GM23338 (cell line): Measurements from ENCODE around the gene LMOD1. TPM values are rescaled to one million over a fixed set of nuclear protein-coding genes. Genes with fewer than 3 reads are reported as not detected.
A peak's percentile ranks its signal among the peaks of the same experiment; 100 is the strongest.

Experiments used
- ATAC-seq: fragments of 200-7000 bp; cut with Tn5 transposase; 3 replicates; pipeline ENCODE4 v1.9.1; 2020
- DNase-seq: peaks from one replicate; pipeline ENCODE4 v3.0.0-alpha.2; 2015; ENCODE audit warnings: low spot score
- H2AFZ ChIP-seq: fragments of 200-600 bp; sonication (generic); 2 replicates; pipeline ENCODE4 v1.8.0; 2016; ENCODE audit warnings: antibody characterized with exemption, mild to moderate bottlenecking, moderate library complexity
- H3F3A ChIP-seq: fragments of 200-600 bp; sonication (generic); replicated peaks from 2 replicates; pipeline ENCODE4 v1.8.0; 2017; ENCODE audit warnings: antibody characterized with exemption, mixed run types, low read depth
- H3K27ac ChIP-seq: fragments of 200-600 bp; sonication (generic); 2 replicates; pipeline ENCODE4 v1.6.1; 2016; ENCODE audit warnings: low read depth
- H3K27me3 ChIP-seq: fragments of 200-600 bp; sonication (generic); 2 replicates; pipeline ENCODE4 v1.8.0; 2016; ENCODE audit warnings: mild to moderate bottlenecking, mixed run types, moderate library complexity; ENCODE audit not compliant: insufficient read depth
- H3K36me3 ChIP-seq: fragments of 200-600 bp; sonication (generic); 2 replicates; pipeline ENCODE4 v1.8.0; 2016; ENCODE audit warnings: mild to moderate bottlenecking; ENCODE audit not compliant: insufficient read depth
- H3K4me1 ChIP-seq: fragments of 200-600 bp; sonication (generic); 2 replicates; pipeline ENCODE4 v1.8.0; 2016; ENCODE audit warnings: mild to moderate bottlenecking, moderate library complexity; ENCODE audit not compliant: insufficient read depth
- H3K4me2 ChIP-seq: fragments of 200-600 bp; sonication (generic); 2 replicates; pipeline ENCODE4 v1.7.1; 2017; ENCODE audit warnings: mixed run types
- H3K4me3 ChIP-seq: fragments of 200-600 bp; sonication (generic); 2 replicates; pipeline ENCODE4 v1.6.1; 2016; ENCODE audit warnings: mixed run types
- H3K79me2 ChIP-seq: fragments of 200-600 bp; sonication (generic); replicated peaks from 2 replicates; pipeline ENCODE4 v1.8.0; 2017; ENCODE audit warnings: mild to moderate bottlenecking; ENCODE audit not compliant: insufficient read depth
- H3K9me2 ChIP-seq: fragments of 200-600 bp; sonication (generic); 2 replicates; pipeline ENCODE4 v1.8.0; 2017; ENCODE audit not compliant: insufficient read depth
- H4K20me1 ChIP-seq: fragments of 200-600 bp; sonication (generic); replicated peaks from 2 replicates; pipeline ENCODE4 v1.8.0; 2017; ENCODE audit warnings: mild to moderate bottlenecking; ENCODE audit not compliant: insufficient read depth
- H3K27ac Mint-ChIP-seq: 2 replicates; pipeline ENCODE4 v1.8.0; 2020; ENCODE audit warnings: inconsistent platforms, mild to moderate bottlenecking, moderate library complexity, mixed read lengths
- H3K27me3 Mint-ChIP-seq: 3 replicates; pipeline ENCODE4 v1.8.0; 2022; ENCODE audit warnings: low read depth, mild to moderate bottlenecking, moderate library complexity, mixed read lengths, inconsistent platforms; ENCODE audit not compliant: insufficient read depth, poor library complexity
- H3K36me3 Mint-ChIP-seq: 3 replicates; pipeline ENCODE4 v1.8.0; 2021; ENCODE audit warnings: low read depth, mild to moderate bottlenecking, inconsistent platforms, moderate library complexity, mixed read lengths
- H3K4me1 Mint-ChIP-seq: 3 replicates; pipeline ENCODE4 v1.8.0; 2020; ENCODE audit warnings: mild to moderate bottlenecking, inconsistent platforms, mixed read lengths
- H3K4me3 Mint-ChIP-seq: 3 replicates; pipeline ENCODE4 v1.8.0; 2021; ENCODE audit warnings: moderate library complexity, mild to moderate bottlenecking, inconsistent platforms, mixed read lengths
- H3K9me3 Mint-ChIP-seq: 3 replicates; pipeline ENCODE4 v1.8.0; 2020; ENCODE audit warnings: moderate library complexity, mild to moderate bottlenecking, inconsistent platforms, mixed read lengths
- CREB1 ChIP-seq: fragments of 250-450 bp; sonication (Bioruptor Pico); IDR thresholded peaks from 2 replicates; pipeline ENCODE4 v1.5.0; 2020; ENCODE audit warnings: low read depth, mild to moderate bottlenecking, moderate library complexity
- CTCF ChIP-seq, 2 experiments: fragments of 200-600 bp in 1 of 2; sonication (generic) in 1 of 2; conservative IDR thresholded peaks; 2 replicates each; pipeline versions ENCODE4 v1.5.1 to v1.6.1; 2016 to 2017; ENCODE audit warnings: antibody characterized with exemption in 2 of 2, low read depth in 2 of 2, mild to moderate bottlenecking in 2 of 2, moderate library complexity in 1 of 2
- EZH2phosphoT487 ChIP-seq: fragments of 200-600 bp; sonication (generic); IDR thresholded peaks from one replicate; pipeline ENCODE4 v1.8.1; 2018; ENCODE audit warnings: antibody characterized with exemption; ENCODE audit not compliant: unreplicated experiment
- JUNB ChIP-seq: IDR thresholded peaks from one replicate; pipeline ENCODE4 v1.6.1; 2016; ENCODE audit warnings: antibody characterized with exemption; ENCODE audit not compliant: unreplicated experiment
- NANOG ChIP-seq: IDR thresholded peaks from 2 replicates; pipeline ENCODE4 v1.6.1; 2016; ENCODE audit warnings: antibody characterized with exemption, borderline replicate concordance
- POLR2AphosphoS5 ChIP-seq: IDR thresholded peaks from 2 replicates; pipeline ENCODE4 v1.6.1; 2016; ENCODE audit warnings: antibody characterized with exemption, low read depth
- ZNF114 ChIP-seq: fragments of 250-450 bp; sonication (Bioruptor Pico); IDR thresholded peaks from 2 replicates; pipeline ENCODE4 v1.5.0; 2020; ENCODE audit warnings: mild to moderate bottlenecking, moderate library complexity
- polyA plus RNA-seq: library from polyadenylated mRNA; unstranded; fragments of >200 nt; fragmentation: Nextera tagmentation; extraction: Ambion mirVana; gene quantifications from 2 replicates; pipeline ENCODE4 v1.2.1, GENCODE V29; 2016
- total RNA-seq: library from RNA; depleted of rRNA; stranded (reverse); fragments of >200 nt; shearing (Covaris generic); gene quantifications from 2 replicates; pipeline ENCODE4 v1.2.3, GENCODE V29; 2014
- TF ChIP-seq, protein P1 (sequence below): IDR thresholded peaks from one replicate; pipeline ENCODE4 v1.6.1; 2018; ENCODE audit warnings: antibody characterized with exemption; ENCODE audit not compliant: unreplicated experiment
- TF ChIP-seq, protein P2 (sequence below): fragments of 250-450 bp; sonication (Bioruptor Pico); IDR thresholded peaks from 2 replicates; pipeline ENCODE4 v1.5.0; 2020; ENCODE audit warnings: mild to moderate bottlenecking, moderate library complexity

Gene LMOD1
- total and polyA plus RNA-seq, 2 experiments from 2014 or later = 0.74 to 1.7 TPM

DNA sequence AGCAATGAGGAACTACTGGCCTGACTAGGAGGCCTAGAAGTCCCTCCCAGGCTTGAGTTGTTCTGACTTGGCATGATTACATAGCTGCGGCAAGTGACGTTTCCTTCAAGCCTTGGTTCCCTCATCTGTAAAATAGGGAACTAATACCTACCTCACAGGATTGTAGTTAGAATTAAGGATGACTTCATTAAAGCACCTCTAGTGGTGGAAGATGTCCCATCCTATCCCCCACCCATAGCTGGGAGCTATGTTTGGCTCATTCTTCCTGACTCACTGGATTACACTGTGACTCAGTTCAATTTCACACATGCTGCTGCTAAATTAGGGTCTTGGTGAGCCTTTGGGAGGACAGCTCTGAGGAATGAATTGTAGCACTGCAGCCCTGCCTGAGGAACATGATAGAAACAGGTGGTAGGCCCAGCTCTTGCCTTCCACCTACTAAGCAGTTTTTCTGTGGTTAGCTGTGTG is 63.6 kb downstream of the LMOD1 start:
- H3K27ac Mint-ChIP-seq = peak overlapping the region; percentile 54; the same call in 1 of the 2 replicates
- DNase-seq = peak; percentile 25

More for the DNA sequence above, 63.6 kb downstream of the LMOD1 start:
- H3K4me3 ChIP-seq = no peak overlapping the region
- H3K4me2 ChIP-seq = 0 out of 2 replicates have a peak overlapping the region, but pooled peaks have one; percentile 1
- no peak overlapping the region for H3K27ac ChIP-seq
- H3K27me3 Mint-ChIP-seq = peaks cover 8% of the 10 kb centered on the region
- peaks cover 10% of the 10 kb centered on the region for H3K4me1 ChIP-seq
- no peaks in the 10 kb centered on the region; the same call in 2 of the 3 replicates for H3K9me3 Mint-ChIP-seq
- no peaks in the 10 kb centered on the region for H3K36me3 ChIP-seq
- H3F3A ChIP-seq = 0 out of 2 replicates have a peak, but pooled peaks cover 4% of the 10 kb centered on the region
- H2AFZ ChIP-seq = no peak overlapping the region
- no peaks in the 10 kb centered on the region; the same call in 1 of the 2 replicates for H4K20me1 ChIP-seq
- no peaks in the 10 kb centered on the region for H3K9me2 ChIP-seq
- peaks cover 3% of the 10 kb centered on the region for H3K27me3 ChIP-seq
- ATAC-seq = peak; percentile 27
- H3K36me3 Mint-ChIP-seq = no peaks in the 10 kb centered on the region
- TF ChIP-seq POLR2AphosphoS5 (no peak), CTCF (conservative IDR thresholded peaks at IDR 0.05; ENCODE audit: low read depth in 2 of 2) (peak in 1 of 2 experiments; percentile 5; a peak in 1 of 4 replicates), EZH2phosphoT487 (no peak), CREB1 (CRISPR knock-in tag) (no peak), ZNF114 (CRISPR knock-in tag) (no peak), NANOG (no peak), JUNB (no peak)
- TF ChIP-seq, protein P1, sequence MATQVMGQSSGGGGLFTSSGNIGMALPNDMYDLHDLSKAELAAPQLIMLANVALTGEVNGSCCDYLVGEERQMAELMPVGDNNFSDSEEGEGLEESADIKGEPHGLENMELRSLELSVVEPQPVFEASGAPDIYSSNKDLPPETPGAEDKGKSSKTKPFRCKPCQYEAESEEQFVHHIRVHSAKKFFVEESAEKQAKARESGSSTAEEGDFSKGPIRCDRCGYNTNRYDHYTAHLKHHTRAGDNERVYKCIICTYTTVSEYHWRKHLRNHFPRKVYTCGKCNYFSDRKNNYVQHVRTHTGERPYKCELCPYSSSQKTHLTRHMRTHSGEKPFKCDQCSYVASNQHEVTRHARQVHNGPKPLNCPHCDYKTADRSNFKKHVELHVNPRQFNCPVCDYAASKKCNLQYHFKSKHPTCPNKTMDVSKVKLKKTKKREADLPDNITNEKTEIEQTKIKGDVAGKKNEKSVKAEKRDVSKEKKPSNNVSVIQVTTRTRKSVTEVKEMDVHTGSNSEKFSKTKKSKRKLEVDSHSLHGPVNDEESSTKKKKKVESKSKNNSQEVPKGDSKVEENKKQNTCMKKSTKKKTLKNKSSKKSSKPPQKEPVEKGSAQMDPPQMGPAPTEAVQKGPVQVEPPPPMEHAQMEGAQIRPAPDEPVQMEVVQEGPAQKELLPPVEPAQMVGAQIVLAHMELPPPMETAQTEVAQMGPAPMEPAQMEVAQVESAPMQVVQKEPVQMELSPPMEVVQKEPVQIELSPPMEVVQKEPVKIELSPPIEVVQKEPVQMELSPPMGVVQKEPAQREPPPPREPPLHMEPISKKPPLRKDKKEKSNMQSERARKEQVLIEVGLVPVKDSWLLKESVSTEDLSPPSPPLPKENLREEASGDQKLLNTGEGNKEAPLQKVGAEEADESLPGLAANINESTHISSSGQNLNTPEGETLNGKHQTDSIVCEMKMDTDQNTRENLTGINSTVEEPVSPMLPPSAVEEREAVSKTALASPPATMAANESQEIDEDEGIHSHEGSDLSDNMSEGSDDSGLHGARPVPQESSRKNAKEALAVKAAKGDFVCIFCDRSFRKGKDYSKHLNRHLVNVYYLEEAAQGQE = no peak
- TF ChIP-seq, protein P2, sequence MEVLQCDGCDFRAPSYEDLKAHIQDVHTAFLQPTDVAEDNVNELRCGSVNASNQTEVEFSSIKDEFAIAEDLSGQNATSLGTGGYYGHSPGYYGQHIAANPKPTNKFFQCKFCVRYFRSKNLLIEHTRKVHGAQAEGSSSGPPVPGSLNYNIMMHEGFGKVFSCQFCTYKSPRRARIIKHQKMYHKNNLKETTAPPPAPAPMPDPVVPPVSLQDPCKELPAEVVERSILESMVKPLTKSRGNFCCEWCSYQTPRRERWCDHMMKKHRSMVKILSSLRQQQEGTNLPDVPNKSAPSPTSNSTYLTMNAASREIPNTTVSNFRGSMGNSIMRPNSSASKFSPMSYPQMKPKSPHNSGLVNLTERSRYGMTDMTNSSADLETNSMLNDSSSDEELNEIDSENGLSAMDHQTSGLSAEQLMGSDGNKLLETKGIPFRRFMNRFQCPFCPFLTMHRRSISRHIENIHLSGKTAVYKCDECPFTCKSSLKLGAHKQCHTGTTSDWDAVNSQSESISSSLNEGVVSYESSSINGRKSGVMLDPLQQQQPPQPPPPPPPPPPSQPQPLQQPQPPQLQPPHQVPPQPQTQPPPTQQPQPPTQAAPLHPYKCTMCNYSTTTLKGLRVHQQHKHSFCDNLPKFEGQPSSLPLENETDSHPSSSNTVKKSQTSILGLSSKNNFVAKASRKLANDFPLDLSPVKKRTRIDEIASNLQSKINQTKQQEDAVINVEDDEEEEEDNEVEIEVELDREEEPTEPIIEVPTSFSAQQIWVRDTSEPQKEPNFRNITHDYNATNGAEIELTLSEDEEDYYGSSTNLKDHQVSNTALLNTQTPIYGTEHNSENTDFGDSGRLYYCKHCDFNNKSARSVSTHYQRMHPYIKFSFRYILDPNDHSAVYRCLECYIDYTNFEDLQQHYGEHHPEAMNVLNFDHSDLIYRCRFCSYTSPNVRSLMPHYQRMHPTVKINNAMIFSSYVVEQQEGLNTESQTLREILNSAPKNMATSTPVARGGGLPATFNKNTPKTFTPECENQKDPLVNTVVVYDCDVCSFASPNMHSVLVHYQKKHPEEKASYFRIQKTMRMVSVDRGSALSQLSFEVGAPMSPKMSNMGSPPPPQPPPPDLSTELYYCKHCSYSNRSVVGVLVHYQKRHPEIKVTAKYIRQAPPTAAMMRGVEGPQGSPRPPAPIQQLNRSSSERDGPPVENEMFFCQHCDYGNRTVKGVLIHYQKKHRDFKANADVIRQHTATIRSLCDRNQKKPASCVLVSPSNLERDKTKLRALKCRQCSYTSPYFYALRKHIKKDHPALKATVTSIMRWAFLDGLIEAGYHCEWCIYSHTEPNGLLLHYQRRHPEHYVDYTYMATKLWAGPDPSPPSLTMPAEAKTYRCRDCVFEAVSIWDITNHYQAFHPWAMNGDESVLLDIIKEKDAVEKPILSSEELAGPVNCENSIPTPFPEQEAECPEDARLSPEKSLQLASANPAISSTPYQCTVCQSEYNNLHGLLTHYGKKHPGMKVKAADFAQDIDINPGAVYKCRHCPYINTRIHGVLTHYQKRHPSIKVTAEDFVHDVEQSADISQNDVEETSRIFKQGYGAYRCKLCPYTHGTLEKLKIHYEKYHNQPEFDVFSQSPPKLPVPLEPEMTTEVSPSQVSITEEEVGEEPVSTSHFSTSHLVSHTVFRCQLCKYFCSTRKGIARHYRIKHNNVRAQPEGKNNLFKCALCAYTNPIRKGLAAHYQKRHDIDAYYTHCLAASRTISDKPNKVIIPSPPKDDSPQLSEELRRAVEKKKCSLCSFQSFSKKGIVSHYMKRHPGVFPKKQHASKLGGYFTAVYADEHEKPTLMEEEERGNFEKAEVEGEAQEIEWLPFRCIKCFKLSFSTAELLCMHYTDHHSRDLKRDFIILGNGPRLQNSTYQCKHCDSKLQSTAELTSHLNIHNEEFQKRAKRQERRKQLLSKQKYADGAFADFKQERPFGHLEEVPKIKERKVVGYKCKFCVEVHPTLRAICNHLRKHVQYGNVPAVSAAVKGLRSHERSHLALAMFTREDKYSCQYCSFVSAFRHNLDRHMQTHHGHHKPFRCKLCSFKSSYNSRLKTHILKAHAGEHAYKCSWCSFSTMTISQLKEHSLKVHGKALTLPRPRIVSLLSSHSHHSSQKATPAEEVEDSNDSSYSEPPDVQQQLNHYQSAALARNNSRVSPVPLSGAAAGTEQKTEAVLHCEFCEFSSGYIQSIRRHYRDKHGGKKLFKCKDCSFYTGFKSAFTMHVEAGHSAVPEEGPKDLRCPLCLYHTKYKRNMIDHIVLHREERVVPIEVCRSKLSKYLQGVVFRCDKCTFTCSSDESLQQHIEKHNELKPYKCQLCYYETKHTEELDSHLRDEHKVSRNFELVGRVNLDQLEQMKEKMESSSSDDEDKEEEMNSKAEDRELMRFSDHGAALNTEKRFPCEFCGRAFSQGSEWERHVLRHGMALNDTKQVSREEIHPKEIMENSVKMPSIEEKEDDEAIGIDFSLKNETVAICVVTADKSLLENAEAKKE (CRISPR knock-in tag) = no peak
- no peak overlapping the region for H3K4me3 Mint-ChIP-seq
- H3K4me1 Mint-ChIP-seq = peaks cover 37% of the 10 kb centered on the region
- H3K79me2 ChIP-seq = no peaks in the 10 kb centered on the region
